Hepatocyte (in vitro differentiated cells): ENCODE results near the gene PARP4. TPM values are rescaled to one million over a fixed set of nuclear protein-coding genes. Genes with fewer than 3 reads are reported as not detected.
"Not testable (repeated sequence)": the region's sequence is repeated elsewhere in the genome, so short reads cannot be mapped to it uniquely, and the experiment has no call there.

Experiments used
- DNase-seq: peaks from one replicate; pipeline ENCODE4 v3.0.0-alpha.2; 2016; ENCODE audit warnings: low spot score
- H2AFZ ChIP-seq: fragments of 200-600 bp; sonication (generic); 2 replicates; pipeline ENCODE4 v1.6.0; 2016; ENCODE audit warnings: antibody characterized with exemption, mild to moderate bottlenecking
- H3K27ac ChIP-seq: fragments of 200-600 bp; sonication (generic); 2 replicates; pipeline ENCODE4 v1.5.1; 2016; ENCODE audit warnings: mild to moderate bottlenecking
- H3K27me3 ChIP-seq: fragments of 200-600 bp; sonication (generic); 2 replicates; pipeline ENCODE4 v1.6.1; 2016
- H3K36me3 ChIP-seq: fragments of 200-600 bp; sonication (generic); replicated peaks from 2 replicates; pipeline ENCODE4 v1.5.1; 2016; ENCODE audit warnings: low read depth; ENCODE audit not compliant: insufficient read depth
- H3K4me1 ChIP-seq: fragments of 200-600 bp; sonication (generic); 2 replicates; pipeline ENCODE4 v1.5.1; 2016; ENCODE audit warnings: mild to moderate bottlenecking, moderate library complexity; ENCODE audit not compliant: insufficient read depth
- H3K4me2 ChIP-seq: fragments of 200-600 bp; sonication (generic); 2 replicates; pipeline ENCODE4 v1.6.0; 2016
- H3K4me3 ChIP-seq: fragments of 200-600 bp; sonication (generic); 2 replicates; pipeline ENCODE4 v1.5.1; 2016; ENCODE audit warnings: mild to moderate bottlenecking
- H3K79me2 ChIP-seq: fragments of 200-600 bp; sonication (generic); 2 replicates; pipeline ENCODE4 v1.6.0; 2017; ENCODE audit warnings: mild to moderate bottlenecking
- H3K9me2 ChIP-seq: fragments of 200-600 bp; sonication (generic); replicated peaks from 2 replicates; pipeline ENCODE4 v1.6.0; 2017; ENCODE audit warnings: mild to moderate bottlenecking; ENCODE audit not compliant: insufficient read depth
- H3K9me3 ChIP-seq: fragments of 200-600 bp; sonication (generic); 2 replicates; pipeline ENCODE4 v1.5.1; 2016; ENCODE audit warnings: low read depth, mild to moderate bottlenecking
- H4K20me1 ChIP-seq: fragments of 200-600 bp; sonication (generic); 2 replicates; pipeline ENCODE4 v1.6.0; 2016; ENCODE audit warnings: mild to moderate bottlenecking; ENCODE audit not compliant: insufficient read depth, poor library complexity, severe bottlenecking
- CTCF ChIP-seq: fragments of 200-600 bp; sonication (generic); IDR thresholded peaks from 2 replicates; pipeline ENCODE4 v1.5.1; 2016; ENCODE audit warnings: antibody characterized with exemption, mild to moderate bottlenecking; ENCODE audit not compliant: poor library complexity
- EZH2 ChIP-seq: fragments of 200-600 bp; sonication (generic); IDR thresholded peaks from 2 replicates; pipeline ENCODE4 v1.6.1; 2016; ENCODE audit warnings: antibody characterized with exemption, mild to moderate bottlenecking, borderline replicate concordance
- EZH2phosphoT487 ChIP-seq: fragments of 200-600 bp; sonication (generic); IDR thresholded peaks from one replicate; pipeline ENCODE4 v1.6.1; 2018; ENCODE audit warnings: antibody characterized with exemption, mild to moderate bottlenecking, low read depth, moderate library complexity; ENCODE audit not compliant: unreplicated experiment, severe bottlenecking
- WGBS: methylation state at CpG from one replicate; pipeline ENCODE4 v1.1.6; 2016; ENCODE audit warnings: low lambda C conversion rate; ENCODE audit errors: missing lambda C conversion rate; 5-methylcytosine and 5-hydroxymethylcytosine counted together
- polyA plus RNA-seq: library from polyadenylated mRNA; unstranded; fragments of >200 nt; fragmentation: Nextera tagmentation; extraction: Ambion mirVana; gene quantifications from 2 replicates; pipeline ENCODE4 v1.2.1, GENCODE V29; 2016
- total RNA-seq: library from RNA; depleted of rRNA; stranded (reverse); fragments of >200 nt; gene quantifications from 2 replicates; pipeline ENCODE4 v1.2.3, GENCODE V29; 2014

Gene PARP4
- total and polyA plus RNA-seq, 2 experiments from 2014 or later, result 21.6 to 49.5 TPM

- no peak overlapping the region for H3K4me2 ChIP-seq
- no peak overlapping the region for H3K27ac ChIP-seq
- DNase-seq, result no peak
- no peaks in the 10 kb centered on the region for H3K79me2 ChIP-seq
- 87% methylated on average over 3 of the region's 3 CpGs for WGBS
- no peaks in the 10 kb centered on the region for H4K20me1 ChIP-seq
- TF ChIP-seq CTCF, result no peak
- TF ChIP-seq EZH2phosphoT487, result no peak
- no peak for TF ChIP-seq EZH2
- H2AFZ ChIP-seq, result no peak overlapping the region
- no peak overlapping the region for H3K4me3 ChIP-seq
- no peaks in the 10 kb centered on the region for H3K4me1 ChIP-seq
- no peaks in the 10 kb centered on the region for H3K9me3 ChIP-seq
- H3K36me3 ChIP-seq, result no peaks in the 10 kb centered on the region
- H3K27me3 ChIP-seq, result no peaks in the 10 kb centered on the region
- no peaks in the 10 kb centered on the region for H3K9me2 ChIP-seq
These were observed 104.7 kb downstream of the PARP4 start for GRCh38 chr13:24407844-24408243.

- no peaks in the 10 kb centered on the region for H3K4me1 ChIP-seq
- no peaks in the 10 kb centered on the region for H3K79me2 ChIP-seq
- no peaks in the 10 kb centered on the region for H3K9me2 ChIP-seq
- H4K20me1 ChIP-seq, result no peaks in the 10 kb centered on the region
- TF ChIP-seq CTCF (no peak), EZH2 (no peak), EZH2phosphoT487 (no peak)
- H3K36me3 ChIP-seq, result no peaks in the 10 kb centered on the region
- no peak overlapping the region for H3K4me2 ChIP-seq
- H3K27ac ChIP-seq, result no peak overlapping the region
- no peak for DNase-seq
- 92% methylated on average over 4 of the region's 4 CpGs for WGBS
- no peak overlapping the region for H3K4me3 ChIP-seq
- no peaks in the 10 kb centered on the region for H3K27me3 ChIP-seq
- no peak overlapping the region for H2AFZ ChIP-seq
- H3K9me3 ChIP-seq, result no peaks in the 10 kb centered on the region
These were observed 106.1 kb downstream of the PARP4 start for GRCh38 chr13:24406524-24406923.

- Histone ChIP-seq H3K4me2 (no peak overlapping the region), H3K4me3 (no peak overlapping the region), H3K9me2 (no peaks in the 10 kb centered on the region), H3K79me2 (no peaks in the 10 kb centered on the region), H3K36me3 (no peaks in the 10 kb centered on the region), H4K20me1 (no peaks in the 10 kb centered on the region), H3K27me3 (no peaks in the 10 kb centered on the region), H2AFZ (no peak overlapping the region), H3K4me1 (no peaks in the 10 kb centered on the region), H3K9me3 (no peaks in the 10 kb centered on the region), H3K27ac (no peak overlapping the region)
- TF ChIP-seq EZH2phosphoT487 (no peak), CTCF (no peak), EZH2 (no peak)
- 73% methylated on average over 2 of the region's 2 CpGs for WGBS
- no peak for DNase-seq
These were observed 115.8 kb downstream of the PARP4 start for GRCh38 chr13:24396821-24397220.

GRCh38 chr13:24392972-24393371 lies 119.6 kb downstream of the PARP4 start:
- Histone ChIP-seq H3K27me3 (no peaks in the 10 kb centered on the region), H4K20me1 (no peaks in the 10 kb centered on the region), H3K9me3 (no peaks in the 10 kb centered on the region), H3K4me3 (no peak overlapping the region), H3K4me1 (no peaks in the 10 kb centered on the region), H3K79me2 (no peaks in the 10 kb centered on the region), H2AFZ (no peak overlapping the region), H3K9me2 (no peaks in the 10 kb centered on the region), H3K36me3 (no peaks in the 10 kb centered on the region), H3K4me2 (no peak overlapping the region), H3K27ac (no peak overlapping the region)
- no peak for TF ChIP-seq EZH2phosphoT487
- TF ChIP-seq EZH2, result no peak
- TF ChIP-seq CTCF, result no peak
- DNase-seq, result no peak
- WGBS, result 88% methylated on average over 4 of the region's 4 CpGs

- H3K9me2 ChIP-seq, DNase-seq, H2AFZ ChIP-seq, H3K36me3 ChIP-seq, H3K4me1 ChIP-seq, H4K20me1 ChIP-seq, H3K4me3 ChIP-seq, H3K79me2 ChIP-seq, H3K27me3 ChIP-seq, H3K9me3 ChIP-seq, H3K4me2 ChIP-seq, H3K27ac ChIP-seq: not testable (repeated sequence)
- WGBS, result 90% methylated on average over 22 of the region's 27 CpGs
These were observed 120.6 kb downstream of the PARP4 start for GRCh38 chr13:24391771-24392683.
